Measurements from ENCODE around the gene FPGS. TPM values are rescaled to one million over a fixed set of nuclear protein-coding genes. Genes with fewer than 3 reads are reported as not detected.

FPGS gene
- total and polyA plus RNA-seq, 4 donors: 42.5 to 115 (median 93.6) TPM

- no peak for ATAC-seq (ENCODE audit: insufficient read depth, low FRiP score)
- H3K9me3 ChIP-seq (ENCODE audit: control insufficient read depth in 4 of 4, insufficient read depth in 3 of 4, low read length in 3 of 4): peaks cover 0 to 5% (median 2%) of the 10 kb centered on the region in 4 donors
- H3K4me3 ChIP-seq: peak overlapping the region; percentile 18
- TF ChIP-seq CTCF (IDR thresholded peaks at IDR 0.05; ENCODE audit: control extremely low read depth, extremely low read depth): no peak
- DNase-seq: no peak
- 76 to 84% methylated on average over 16 to 17 of the region's 17 CpGs for WGBS, 2 donors
- no peaks in the 10 kb centered on the region for H3K27me3 ChIP-seq (ENCODE audit: control insufficient read depth in 3 of 3, insufficient read depth in 3 of 3, low read length in 2 of 3)
- no peak overlapping the region for H3K9ac ChIP-seq (ENCODE audit: insufficient read depth in 1 of 2, low read length in 2 of 2)
- H3K27ac ChIP-seq (ENCODE audit: low read depth in 1 of 2, low read length in 1 of 2): peak overlapping the region; percentile 46 to 85
- peaks cover 0 to 10% (median 4%) of the 10 kb centered on the region in 4 donors for H3K36me3 ChIP-seq (ENCODE audit: control insufficient read depth in 4 of 4, insufficient read depth in 4 of 4, low read length in 4 of 4)
- peaks cover 0 to 42% (median 14%) of the 10 kb centered on the region in 5 donors for H3K4me1 ChIP-seq (ENCODE audit: control insufficient read depth in 5 of 5, insufficient read depth in 5 of 5, low read length in 5 of 5)
Observed at GRCh38 chr9:127850286-127850830, 47.7 kb downstream of the FPGS start.

- H3K4me3 ChIP-seq: peak overlapping the region; percentile 81
- DNase-seq: no peak
- TF ChIP-seq CTCF (IDR thresholded peaks at IDR 0.05; ENCODE audit: control extremely low read depth, extremely low read depth): no peak
- H3K27ac ChIP-seq (ENCODE audit: low read depth in 1 of 2, low read length in 1 of 2): peak overlapping the region; percentile 85 to 95
- H3K4me1 ChIP-seq (ENCODE audit: control insufficient read depth in 5 of 5, insufficient read depth in 5 of 5, low read length in 5 of 5): peaks cover 0 to 28% (median 10%) of the 10 kb centered on the region in 5 donors
- H3K9me3 ChIP-seq (ENCODE audit: control insufficient read depth in 4 of 4, insufficient read depth in 3 of 4, low read length in 3 of 4): peaks cover 0 to 5% (median 2%) of the 10 kb centered on the region in 4 donors
- peak overlapping the region in 1 of 2 donors; percentile 84 for H3K9ac ChIP-seq (ENCODE audit: insufficient read depth in 1 of 2, low read length in 2 of 2)
- no peaks in the 10 kb centered on the region for H3K27me3 ChIP-seq (ENCODE audit: control insufficient read depth in 3 of 3, insufficient read depth in 3 of 3, low read length in 2 of 3)
- ATAC-seq (ENCODE audit: insufficient read depth, low FRiP score): no peak
- peaks cover 0 to 10% (median 4%) of the 10 kb centered on the region in 4 donors for H3K36me3 ChIP-seq (ENCODE audit: control insufficient read depth in 4 of 4, insufficient read depth in 4 of 4, low read length in 4 of 4)
- WGBS, 2 donors: 69 to 75% methylated on average over 9 of the region's 9 CpGs
Observed at GRCh38 chr9:127852829-127853228, 50.1 kb downstream of the FPGS start.

- Histone ChIP-seq H3K9me3 (ENCODE audit: control insufficient read depth in 4 of 4, insufficient read depth in 3 of 4, low read length in 3 of 4) (peaks cover 0 to 5% (median 2%) of the 10 kb centered on the region in 4 donors), H3K27me3 (ENCODE audit: control insufficient read depth in 3 of 3, insufficient read depth in 3 of 3, low read length in 2 of 3) (no peaks in the 10 kb centered on the region), H3K4me3 (peak overlapping the region; percentile 81), H3K4me1 (ENCODE audit: control insufficient read depth in 5 of 5, insufficient read depth in 5 of 5, low read length in 5 of 5) (peaks cover 0 to 34% (median 14%) of the 10 kb centered on the region in 5 donors), H3K9ac (ENCODE audit: insufficient read depth in 1 of 2, low read length in 2 of 2) (peak overlapping the region; percentile 28 to 84), H3K27ac (ENCODE audit: low read depth in 1 of 2, low read length in 1 of 2) (peak overlapping the region; percentile 85 to 95), H3K36me3 (ENCODE audit: control insufficient read depth in 4 of 4, insufficient read depth in 4 of 4, low read length in 4 of 4) (peaks cover 0 to 10% (median 4%) of the 10 kb centered on the region in 4 donors)
- TF ChIP-seq CTCF (IDR thresholded peaks at IDR 0.05; ENCODE audit: control extremely low read depth, extremely low read depth): no peak
- peak in 2 of 3 donors; percentile 14 to 44 for DNase-seq
- ATAC-seq (ENCODE audit: insufficient read depth, low FRiP score): no peak
- 24 to 35% methylated on average over 13 of the region's 13 CpGs for WGBS, 2 donors
Observed at GRCh38 chr9:127853312-127854183, 50.9 kb downstream of the FPGS start.

Measured in lung (tissue), 12 donors.